GM12878 (cell line): ENCODE results near the gene NOXA1. TPM values are rescaled to one million over a fixed set of nuclear protein-coding genes. Genes with fewer than 3 reads are reported as not detected.

Experiments
- ATAC-seq: fragments of 200-7000 bp; cut with Tn5 transposase; 3 replicates; pipeline ENCODE4 v1.9.1; 2020; ENCODE audit warnings: mild to moderate bottlenecking, moderate library complexity
- BruUV-seq: library from RNA; stranded (reverse); fragments of 400-500 nt; replicated peaks from 2 replicates; lab custom pipeline; 2021; lab: Mats Ljungman, UMichigan
- CTCF ChIA-PET: fragments of 300-600 bp; sonication (Branson Sonifier 250); formaldehyde crosslinking; extraction: SDS; loops from one replicate; lab custom pipeline; 2021; ENCODE audit warnings: inconsistent platforms; lab: Yijun Ruan, JAX
- POLR2A ChIA-PET: fragments of 350-600 bp; formaldehyde crosslinking; extraction: SDS; loops from one replicate; lab custom pipeline; 2021; ENCODE audit warnings: inconsistent platforms; lab: Charles Lee
- RAD21 ChIA-PET: fragments of 300-600 bp; sonication (Branson Sonifier 250); formaldehyde crosslinking; loops from one replicate; lab custom pipeline; 2023; ENCODE audit warnings: antibody characterized with exemption; ENCODE audit not compliant: unreplicated experiment; lab: Charles Lee
- SMC1A ChIA-PET: fragments of 300-600 bp; sonication (Branson Sonifier 250); formaldehyde crosslinking; loops from one replicate; lab custom pipeline; 2023; ENCODE audit not compliant: unreplicated experiment, uncharacterized antibody; lab: Charles Lee
- DNase-seq: peaks from one replicate; pipeline ENCODE4 v3.0.0-alpha.2; 2011; ENCODE audit warnings: low read depth, low spot score
- FAIRE-seq: peaks from 3 replicates; lab custom pipeline; 2011; peaks lifted over from hg19 to GRCh38; lab: Jason Lieb, UNC
- H2AFZ ChIP-seq: 2 replicates; pipeline ENCODE4 v1.6.0; 2011; ENCODE audit warnings: low read depth, low read length, control low read depth; ENCODE audit not compliant: control insufficient read depth
- H3K27ac ChIP-seq: 2 replicates; pipeline ENCODE4 v1.5.1; 2011; ENCODE audit warnings: control low read depth; ENCODE audit not compliant: control insufficient read depth, insufficient read depth
- H3K27me3 ChIP-seq, 2 experiments: replicated peaks in 1 of 2; 2 replicates each; pipeline versions ENCODE4 v1.6.0 to v1.6.1; 2011; ENCODE audit warnings: low read length in 1 of 2; ENCODE audit not compliant: control insufficient read depth in 2 of 2, insufficient read depth in 2 of 2
- H3K36me3 ChIP-seq, 2 experiments: 2 replicates each; pipeline ENCODE4 v1.5.1; 2011; ENCODE audit warnings: low read length in 1 of 2; ENCODE audit not compliant: control insufficient read depth in 2 of 2, insufficient read depth in 2 of 2
- H3K4me1 ChIP-seq: 2 replicates; pipeline ENCODE4 v1.6.1; 2011; ENCODE audit warnings: mild to moderate bottlenecking, low read length, moderate library complexity, mixed read lengths; ENCODE audit not compliant: control insufficient read depth, insufficient read depth
- H3K4me2 ChIP-seq: 2 replicates; pipeline ENCODE4 v1.6.0; 2011; ENCODE audit warnings: control low read depth; ENCODE audit not compliant: control insufficient read depth, insufficient read depth
- H3K4me3 ChIP-seq: fragments of 200-600 bp; sonication (generic); 2 replicates; pipeline ENCODE4 v1.5.1; 2016
- H3K79me2 ChIP-seq: 2 replicates; pipeline ENCODE4 v1.6.0; 2011; ENCODE audit warnings: low read length; ENCODE audit not compliant: control insufficient read depth, insufficient read depth
- H3K9ac ChIP-seq: 2 replicates; pipeline ENCODE4 v1.8.0; 2011; ENCODE audit warnings: low read length, control low read depth, mixed read lengths; ENCODE audit not compliant: control insufficient read depth, insufficient read depth
- H3K9me3 ChIP-seq: replicated peaks from 3 replicates; pipeline ENCODE4 v1.5.1; 2011; ENCODE audit warnings: mild to moderate bottlenecking, low read length; ENCODE audit not compliant: control insufficient read depth, insufficient read depth
- H4K20me1 ChIP-seq: 2 replicates; pipeline ENCODE4 v1.6.0; 2011; ENCODE audit not compliant: control insufficient read depth, insufficient read depth
- CHD4 ChIP-seq: fragments of 200-600 bp; sonication (generic); IDR thresholded peaks from 2 replicates; pipeline ENCODE4 v1.6.1; 2016; ENCODE audit warnings: mild to moderate bottlenecking
- GATAD2B ChIP-seq: fragments of 450-650 bp; conservative IDR thresholded peaks from 2 replicates; pipeline ENCODE4 v1.6.1; 2017; ENCODE audit warnings: low read depth, mild to moderate bottlenecking, moderate library complexity
- HDGF ChIP-seq: fragments of 450-650 bp; IDR thresholded peaks from 2 replicates; pipeline ENCODE4 v1.6.1; 2016; ENCODE audit warnings: antibody characterized with exemption
- LARP7 ChIP-seq: fragments of 450-650 bp; IDR thresholded peaks from 2 replicates; pipeline ENCODE4 v1.6.1; 2017; ENCODE audit warnings: mild to moderate bottlenecking
- NBN ChIP-seq: fragments of 450-650 bp; IDR thresholded peaks from 2 replicates; pipeline ENCODE4 v1.6.1; 2016
- NFYB ChIP-seq: IDR thresholded peaks from 2 replicates; pipeline ENCODE4 v1.6.1; 2011; ENCODE audit warnings: low read depth, mild to moderate bottlenecking, low read length, improper control_type of control experiment, moderate library complexity; ENCODE audit not compliant: insufficient read depth
- SPI1 ChIP-seq: IDR thresholded peaks from 2 replicates; pipeline ENCODE4 v1.6.1; 2011; ENCODE audit warnings: low read depth, mild to moderate bottlenecking, low read length, moderate library complexity, borderline replicate concordance; ENCODE audit not compliant: insufficient read depth
- WGBS: methylation state at CpG from one replicate; pipeline ENCODE4 v1.1.6; 2016; ENCODE audit warnings: low lambda C conversion rate; ENCODE audit not compliant: insufficient replicate concordance, insufficient coverage; ENCODE audit errors: missing lambda C conversion rate; 5-methylcytosine and 5-hydroxymethylcytosine counted together
- in situ Hi-C: fragments of 300-500 bp; cut with MboI; formaldehyde crosslinking; loops from 9 replicates; pipeline ENCODE4 v1.14.3; 2018; ENCODE audit warnings: mixed read lengths
- intact Hi-C: fragments of 100-400 bp; cut with micrococcal nuclease; formaldehyde crosslinking; loops from one replicate; pipeline ENCODE4 v1.14.2; 2022; ENCODE audit not compliant: unreplicated experiment
- polyA plus RNA-seq, 11 experiments: library from polyadenylated mRNA; depleted of rRNA in 4 of 11; unstranded in 6 of 11; stranded (reverse) in 5 of 11; fragments of >200 nt; fragmentation: Nextera tagmentation in 4 of 11; fragmentation: Illumina TruSeq in 1 of 11; extraction: Ambion mirVana in 4 of 11; extraction: Trizol in 1 of 11; gene quantifications; 1 replicate in 1 of 11; 2 replicates in 10 of 11; pipeline versions ENCODE4 v1.2.1 to v1.2.3, GENCODE V29; 2011 to 2016; ENCODE audit warnings: inconsistent platforms in 2 of 11, missing spikeins in 2 of 11, low read depth in 1 of 11
- total RNA-seq, 4 experiments: library from RNA; depleted of rRNA in 3 of 4; stranded (reverse); fragments of >200 nt in 3 of 4; fragmentation: Illumina TruSeq in 1 of 4; extraction: Trizol in 1 of 4; gene quantifications; 2 replicates each; pipeline versions ENCODE4 v1.2.1 to v1.2.3, GENCODE V29; 2013 to 2021
- TF ChIP-seq, protein P1 (sequence below): IDR thresholded peaks from 2 replicates; pipeline ENCODE4 v1.6.1; 2012; ENCODE audit warnings: low read depth, low read length, improper control_type of control experiment
- TF ChIP-seq, protein P2 (sequence below): IDR thresholded peaks from 2 replicates; pipeline ENCODE4 v1.6.1; 2011; ENCODE audit warnings: borderline replicate concordance, low read depth, mild to moderate bottlenecking, moderate library complexity, mixed read lengths, low read length; ENCODE audit not compliant: insufficient read depth; ENCODE audit errors: extremely low read length

NOXA1 gene
- total and polyA plus RNA-seq, 10 of the 15 experiments (the other 5 are each of a cell fraction or from before 2014, with no cell fraction given): 0.08 to 0.20 TPM; not detected in 8

GRCh38 chr9:137454597-137455358 lies 31.6 kb downstream of the NOXA1 start:
- peak overlapping the region; percentile 58; the same call in 1 of the 2 replicates for H3K27ac ChIP-seq
- SMC1A ChIA-PET: no interaction called here
- no peaks in the 10 kb centered on the region for H4K20me1 ChIP-seq
- POLR2A ChIA-PET: interaction anchor here (0.6 kb wide), 1 partner anchor 215 kb away, joined by 4 read pairs; no protein-coding TSS in a partner anchor
- no peaks in the 10 kb centered on the region for H3K36me3 ChIP-seq
- no peaks in the 10 kb centered on the region for H3K9me3 ChIP-seq
- in situ Hi-C loops (no loop called here), intact Hi-C loops (no loop called here)
- RAD21 ChIA-PET: no interaction called here
- no peak for FAIRE-seq
- peak overlapping the region; percentile 72; the same call in 1 of the 2 replicates for H2AFZ ChIP-seq
- CTCF ChIA-PET: interaction anchor here (0.6 kb wide), 2 partner anchors 83 to 218 kb away, joined by 3 read pairs; no protein-coding TSS in a partner anchor
- TF ChIP-seq SPI1 (no peak), CHD4 (no peak), GATAD2B (peak; percentile 56; the same call in 1 of the 2 replicates), LARP7 (0 out of 2 replicates have a peak, but pooled peaks have one; percentile 22), NFYB (no peak), NBN (0 out of 2 replicates have a peak, but pooled peaks have one; percentile 28), HDGF (0 out of 2 replicates have a peak, but pooled peaks have one; percentile 58)
- TF ChIP-seq, protein P1, sequence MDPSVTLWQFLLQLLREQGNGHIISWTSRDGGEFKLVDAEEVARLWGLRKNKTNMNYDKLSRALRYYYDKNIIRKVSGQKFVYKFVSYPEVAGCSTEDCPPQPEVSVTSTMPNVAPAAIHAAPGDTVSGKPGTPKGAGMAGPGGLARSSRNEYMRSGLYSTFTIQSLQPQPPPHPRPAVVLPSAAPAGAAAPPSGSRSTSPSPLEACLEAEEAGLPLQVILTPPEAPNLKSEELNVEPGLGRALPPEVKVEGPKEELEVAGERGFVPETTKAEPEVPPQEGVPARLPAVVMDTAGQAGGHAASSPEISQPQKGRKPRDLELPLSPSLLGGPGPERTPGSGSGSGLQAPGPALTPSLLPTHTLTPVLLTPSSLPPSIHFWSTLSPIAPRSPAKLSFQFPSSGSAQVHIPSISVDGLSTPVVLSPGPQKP: no peak
- TF ChIP-seq, protein P2, sequence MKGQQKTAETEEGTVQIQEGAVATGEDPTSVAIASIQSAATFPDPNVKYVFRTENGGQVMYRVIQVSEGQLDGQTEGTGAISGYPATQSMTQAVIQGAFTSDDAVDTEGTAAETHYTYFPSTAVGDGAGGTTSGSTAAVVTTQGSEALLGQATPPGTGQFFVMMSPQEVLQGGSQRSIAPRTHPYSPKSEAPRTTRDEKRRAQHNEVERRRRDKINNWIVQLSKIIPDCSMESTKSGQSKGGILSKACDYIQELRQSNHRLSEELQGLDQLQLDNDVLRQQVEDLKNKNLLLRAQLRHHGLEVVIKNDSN: no peak
- peak overlapping the region; percentile 78 for H3K4me3 ChIP-seq
- H3K9ac ChIP-seq: peak overlapping the region; percentile 64; the same call in 1 of the 2 replicates
- no peaks in the 10 kb centered on the region for H3K27me3 ChIP-seq
- no peak for DNase-seq
- BruUV-seq: no TSS peak
- H3K79me2 ChIP-seq: peaks cover 9% of the 10 kb centered on the region
- 45% methylated on average over 30 of the region's 30 CpGs for WGBS
- peak overlapping the region; percentile 97 for H3K4me2 ChIP-seq
- ATAC-seq: no peak
- peaks cover 18% of the 10 kb centered on the region for H3K4me1 ChIP-seq
